ENCODE data around the gene HDDC2. TPM values are rescaled to one million over a fixed set of nuclear protein-coding genes. Genes with fewer than 3 reads are reported as not detected.

Gene HDDC2
- total RNA-seq, 1 experiment from 2014 or later = 69.8 TPM

DNA sequence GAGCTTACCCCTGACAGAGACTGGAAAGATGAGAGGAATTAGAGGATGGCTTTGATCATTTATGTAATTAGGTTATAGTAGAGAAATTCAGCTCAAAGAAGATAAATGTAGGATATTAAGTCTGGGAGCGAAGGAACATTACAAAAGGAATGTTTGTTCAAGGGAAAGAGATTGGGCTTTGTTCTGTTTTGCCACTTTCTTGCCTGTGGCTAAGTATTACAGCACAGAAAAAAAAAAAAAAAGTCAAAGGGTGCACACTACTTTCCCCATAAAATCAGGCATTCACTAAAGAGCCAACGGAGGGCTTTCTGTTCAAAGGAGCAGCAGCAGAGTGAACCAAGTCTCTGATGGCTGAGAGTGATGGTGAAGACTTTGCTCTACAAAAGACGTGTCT lies 5.0 kb upstream of the HDDC2 start:
- H3K4me1 Mint-ChIP-seq = peaks cover 2% of the 10 kb centered on the region
- peaks cover 18% of the 10 kb centered on the region for H3K9me3 Mint-ChIP-seq
- ATAC-seq = no peak
- H3K36me3 Mint-ChIP-seq = peaks cover 4% of the 10 kb centered on the region; the same call in 1 of the 2 replicates
- H3K4me3 Mint-ChIP-seq = no peak overlapping the region
- TF ChIP-seq RELA (CRISPR knock-in tag; IDR thresholded peaks at IDR 0.05; ENCODE audit: borderline replicate concordance) (no peak), ZNF396 (CRISPR knock-in tag; IDR thresholded peaks at IDR 0.05; ENCODE audit: borderline replicate concordance) (no peak), TEAD4 (CRISPR knock-in tag; IDR thresholded peaks at IDR 0.05) (no peak), ZNF416 (CRISPR knock-in tag; IDR thresholded peaks at IDR 0.05) (no peak)
- TF ChIP-seq, protein P1, sequence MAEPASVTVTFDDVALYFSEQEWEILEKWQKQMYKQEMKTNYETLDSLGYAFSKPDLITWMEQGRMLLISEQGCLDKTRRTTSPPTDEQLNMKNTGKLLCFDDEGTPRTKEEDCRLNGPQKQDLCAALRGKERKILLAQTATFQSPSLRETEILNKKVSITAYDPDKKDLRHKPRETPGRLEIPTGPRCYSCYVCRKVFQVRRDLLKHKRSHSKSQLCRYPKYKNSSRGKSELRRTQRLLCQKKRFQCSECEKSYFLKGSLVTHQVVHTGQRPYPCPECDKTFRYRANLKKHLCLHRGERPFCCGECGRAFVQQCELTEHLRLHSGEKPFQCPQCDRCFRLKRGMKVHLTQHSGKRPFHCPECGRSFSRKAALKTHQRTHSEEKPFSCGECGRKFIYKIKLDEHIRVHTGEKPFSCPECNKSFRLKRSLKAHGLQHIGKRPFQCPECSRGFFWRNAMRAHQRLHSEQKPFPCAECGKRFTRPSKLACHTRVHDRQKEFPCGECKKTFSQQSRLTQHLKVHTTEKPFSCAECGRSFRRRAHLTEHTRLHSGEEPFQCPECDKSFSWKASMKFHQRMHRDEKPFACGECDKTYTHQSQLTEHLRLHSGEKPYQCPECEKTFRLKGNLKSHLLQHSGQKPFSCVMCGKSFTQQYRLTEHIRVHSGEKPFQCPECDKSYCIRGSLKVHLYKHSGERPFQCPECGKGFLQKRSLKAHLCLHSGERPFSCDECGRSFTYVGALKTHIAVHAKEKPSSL (CRISPR knock-in tag; conservative IDR thresholded peaks at IDR 0.05) = no peak
- TF ChIP-seq, protein P2, sequence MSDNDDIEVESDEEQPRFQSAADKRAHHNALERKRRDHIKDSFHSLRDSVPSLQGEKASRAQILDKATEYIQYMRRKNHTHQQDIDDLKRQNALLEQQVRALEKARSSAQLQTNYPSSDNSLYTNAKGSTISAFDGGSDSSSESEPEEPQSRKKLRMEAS (CRISPR knock-in tag; IDR thresholded peaks at IDR 0.05) = no peak
- TF ChIP-seq, protein P3, sequence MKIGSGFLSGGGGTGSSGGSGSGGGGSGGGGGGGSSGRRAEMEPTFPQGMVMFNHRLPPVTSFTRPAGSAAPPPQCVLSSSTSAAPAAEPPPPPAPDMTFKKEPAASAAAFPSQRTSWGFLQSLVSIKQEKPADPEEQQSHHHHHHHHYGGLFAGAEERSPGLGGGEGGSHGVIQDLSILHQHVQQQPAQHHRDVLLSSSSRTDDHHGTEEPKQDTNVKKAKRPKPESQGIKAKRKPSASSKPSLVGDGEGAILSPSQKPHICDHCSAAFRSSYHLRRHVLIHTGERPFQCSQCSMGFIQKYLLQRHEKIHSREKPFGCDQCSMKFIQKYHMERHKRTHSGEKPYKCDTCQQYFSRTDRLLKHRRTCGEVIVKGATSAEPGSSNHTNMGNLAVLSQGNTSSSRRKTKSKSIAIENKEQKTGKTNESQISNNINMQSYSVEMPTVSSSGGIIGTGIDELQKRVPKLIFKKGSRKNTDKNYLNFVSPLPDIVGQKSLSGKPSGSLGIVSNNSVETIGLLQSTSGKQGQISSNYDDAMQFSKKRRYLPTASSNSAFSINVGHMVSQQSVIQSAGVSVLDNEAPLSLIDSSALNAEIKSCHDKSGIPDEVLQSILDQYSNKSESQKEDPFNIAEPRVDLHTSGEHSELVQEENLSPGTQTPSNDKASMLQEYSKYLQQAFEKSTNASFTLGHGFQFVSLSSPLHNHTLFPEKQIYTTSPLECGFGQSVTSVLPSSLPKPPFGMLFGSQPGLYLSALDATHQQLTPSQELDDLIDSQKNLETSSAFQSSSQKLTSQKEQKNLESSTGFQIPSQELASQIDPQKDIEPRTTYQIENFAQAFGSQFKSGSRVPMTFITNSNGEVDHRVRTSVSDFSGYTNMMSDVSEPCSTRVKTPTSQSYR (CRISPR knock-in tag; IDR thresholded peaks at IDR 0.05) = no peak
- TF ChIP-seq, protein P4, sequence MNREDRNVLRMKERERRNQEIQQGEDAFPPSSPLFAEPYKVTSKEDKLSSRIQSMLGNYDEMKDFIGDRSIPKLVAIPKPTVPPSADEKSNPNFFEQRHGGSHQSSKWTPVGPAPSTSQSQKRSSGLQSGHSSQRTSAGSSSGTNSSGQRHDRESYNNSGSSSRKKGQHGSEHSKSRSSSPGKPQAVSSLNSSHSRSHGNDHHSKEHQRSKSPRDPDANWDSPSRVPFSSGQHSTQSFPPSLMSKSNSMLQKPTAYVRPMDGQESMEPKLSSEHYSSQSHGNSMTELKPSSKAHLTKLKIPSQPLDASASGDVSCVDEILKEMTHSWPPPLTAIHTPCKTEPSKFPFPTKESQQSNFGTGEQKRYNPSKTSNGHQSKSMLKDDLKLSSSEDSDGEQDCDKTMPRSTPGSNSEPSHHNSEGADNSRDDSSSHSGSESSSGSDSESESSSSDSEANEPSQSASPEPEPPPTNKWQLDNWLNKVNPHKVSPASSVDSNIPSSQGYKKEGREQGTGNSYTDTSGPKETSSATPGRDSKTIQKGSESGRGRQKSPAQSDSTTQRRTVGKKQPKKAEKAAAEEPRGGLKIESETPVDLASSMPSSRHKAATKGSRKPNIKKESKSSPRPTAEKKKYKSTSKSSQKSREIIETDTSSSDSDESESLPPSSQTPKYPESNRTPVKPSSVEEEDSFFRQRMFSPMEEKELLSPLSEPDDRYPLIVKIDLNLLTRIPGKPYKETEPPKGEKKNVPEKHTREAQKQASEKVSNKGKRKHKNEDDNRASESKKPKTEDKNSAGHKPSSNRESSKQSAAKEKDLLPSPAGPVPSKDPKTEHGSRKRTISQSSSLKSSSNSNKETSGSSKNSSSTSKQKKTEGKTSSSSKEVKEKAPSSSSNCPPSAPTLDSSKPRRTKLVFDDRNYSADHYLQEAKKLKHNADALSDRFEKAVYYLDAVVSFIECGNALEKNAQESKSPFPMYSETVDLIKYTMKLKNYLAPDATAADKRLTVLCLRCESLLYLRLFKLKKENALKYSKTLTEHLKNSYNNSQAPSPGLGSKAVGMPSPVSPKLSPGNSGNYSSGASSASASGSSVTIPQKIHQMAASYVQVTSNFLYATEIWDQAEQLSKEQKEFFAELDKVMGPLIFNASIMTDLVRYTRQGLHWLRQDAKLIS (CRISPR knock-in tag; IDR thresholded peaks at IDR 0.05; ENCODE audit: borderline replicate concordance) = no peak
- H3K27me3 Mint-ChIP-seq (ENCODE audit: low read depth) = peaks cover 6% of the 10 kb centered on the region
- H3K27ac Mint-ChIP-seq = no peak overlapping the region
- ChIA-PET POLR2A (interaction anchor here (0.6 kb wide), 1 partner anchor 366 kb away, joined by 3 read pairs; no protein-coding TSS in a partner anchor), CTCF (interaction anchor here (0.9 to 1.2 kb wide), 3 partner anchors 153 to 650 kb away, joined by 3 read pairs; partner anchors contain the start of genes HINT3 and TPD52L1)
- DNase-seq (ENCODE audit: low spot score) = no peak

DNA sequence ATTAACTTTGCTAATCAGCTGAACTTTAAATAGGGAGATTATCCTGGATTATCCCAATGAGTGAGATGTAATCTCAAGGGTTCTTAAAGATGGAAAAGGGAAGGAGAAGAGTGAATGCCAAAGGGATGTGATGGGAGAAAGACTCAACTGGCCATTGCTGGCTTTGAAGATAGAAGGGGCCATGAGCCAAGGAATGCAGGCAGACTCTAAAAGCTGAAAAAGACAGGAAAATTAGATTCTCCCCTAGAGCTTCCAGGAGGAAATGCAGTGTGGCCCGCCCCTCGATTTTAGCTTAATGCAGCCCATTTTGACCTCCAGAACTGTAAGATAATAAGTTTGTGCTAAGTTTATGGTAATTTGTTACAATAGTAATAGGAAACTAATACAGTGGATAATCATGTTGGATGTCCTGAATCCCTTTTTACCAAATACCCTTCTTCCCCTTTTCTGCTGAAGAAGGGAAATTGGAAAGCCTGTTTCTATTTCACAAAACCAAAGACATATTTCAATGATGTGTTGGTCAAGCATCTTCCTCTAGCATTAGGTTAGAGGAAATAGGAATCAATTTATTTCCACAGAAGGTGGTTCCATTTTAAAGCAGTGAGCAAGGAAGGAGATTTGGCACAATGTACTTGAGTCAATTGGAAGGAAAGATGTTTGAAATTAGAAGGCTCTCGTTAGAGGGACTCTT lies 3.3 kb upstream of the HDDC2 start:
- Mint-ChIP-seq H3K27ac (no peak overlapping the region), H3K36me3 (peaks cover 10% of the 10 kb centered on the region; the same call in 1 of the 2 replicates), H3K4me3 (no peak overlapping the region), H3K27me3 (ENCODE audit: low read depth) (peaks cover 6% of the 10 kb centered on the region), H3K4me1 (peaks cover 10% of the 10 kb centered on the region), H3K9me3 (peaks cover 18% of the 10 kb centered on the region)
- ATAC-seq = no peak
- CTCF ChIA-PET = interaction anchor here (1.7 kb wide), 1 partner anchor 487 kb away, joined by 6 read pairs; no protein-coding TSS in a partner anchor
- POLR2A ChIA-PET = interaction anchor here (0.5 kb wide), 1 partner anchor 494 kb away, joined by 4 read pairs; no protein-coding TSS in a partner anchor
- DNase-seq (ENCODE audit: low spot score) = no peak
- no peak for TF ChIP-seq OVOL2 (CRISPR knock-in tag; IDR thresholded peaks at IDR 0.05; ENCODE audit: borderline replicate concordance)
- TF ChIP-seq, protein P5, sequence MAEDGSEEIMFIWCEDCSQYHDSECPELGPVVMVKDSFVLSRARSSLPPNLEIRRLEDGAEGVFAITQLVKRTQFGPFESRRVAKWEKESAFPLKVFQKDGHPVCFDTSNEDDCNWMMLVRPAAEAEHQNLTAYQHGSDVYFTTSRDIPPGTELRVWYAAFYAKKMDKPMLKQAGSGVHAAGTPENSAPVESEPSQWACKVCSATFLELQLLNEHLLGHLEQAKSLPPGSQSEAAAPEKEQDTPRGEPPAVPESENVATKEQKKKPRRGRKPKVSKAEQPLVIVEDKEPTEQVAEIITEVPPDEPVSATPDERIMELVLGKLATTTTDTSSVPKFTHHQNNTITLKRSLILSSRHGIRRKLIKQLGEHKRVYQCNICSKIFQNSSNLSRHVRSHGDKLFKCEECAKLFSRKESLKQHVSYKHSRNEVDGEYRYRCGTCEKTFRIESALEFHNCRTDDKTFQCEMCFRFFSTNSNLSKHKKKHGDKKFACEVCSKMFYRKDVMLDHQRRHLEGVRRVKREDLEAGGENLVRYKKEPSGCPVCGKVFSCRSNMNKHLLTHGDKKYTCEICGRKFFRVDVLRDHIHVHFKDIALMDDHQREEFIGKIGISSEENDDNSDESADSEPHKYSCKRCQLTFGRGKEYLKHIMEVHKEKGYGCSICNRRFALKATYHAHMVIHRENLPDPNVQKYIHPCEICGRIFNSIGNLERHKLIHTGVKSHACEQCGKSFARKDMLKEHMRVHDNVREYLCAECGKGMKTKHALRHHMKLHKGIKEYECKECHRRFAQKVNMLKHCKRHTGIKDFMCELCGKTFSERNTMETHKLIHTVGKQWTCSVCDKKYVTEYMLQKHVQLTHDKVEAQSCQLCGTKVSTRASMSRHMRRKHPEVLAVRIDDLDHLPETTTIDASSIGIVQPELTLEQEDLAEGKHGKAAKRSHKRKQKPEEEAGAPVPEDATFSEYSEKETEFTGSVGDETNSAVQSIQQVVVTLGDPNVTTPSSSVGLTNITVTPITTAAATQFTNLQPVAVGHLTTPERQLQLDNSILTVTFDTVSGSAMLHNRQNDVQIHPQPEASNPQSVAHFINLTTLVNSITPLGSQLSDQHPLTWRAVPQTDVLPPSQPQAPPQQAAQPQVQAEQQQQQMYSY (CRISPR knock-in tag; IDR thresholded peaks at IDR 0.05) = no peak
- TF ChIP-seq, protein P6, sequence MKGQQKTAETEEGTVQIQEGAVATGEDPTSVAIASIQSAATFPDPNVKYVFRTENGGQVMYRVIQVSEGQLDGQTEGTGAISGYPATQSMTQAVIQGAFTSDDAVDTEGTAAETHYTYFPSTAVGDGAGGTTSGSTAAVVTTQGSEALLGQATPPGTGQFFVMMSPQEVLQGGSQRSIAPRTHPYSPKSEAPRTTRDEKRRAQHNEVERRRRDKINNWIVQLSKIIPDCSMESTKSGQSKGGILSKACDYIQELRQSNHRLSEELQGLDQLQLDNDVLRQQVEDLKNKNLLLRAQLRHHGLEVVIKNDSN (CRISPR knock-in tag; IDR thresholded peaks at IDR 0.05) = no peak
- TF ChIP-seq ELF4 (CRISPR knock-in tag; IDR thresholded peaks at IDR 0.05; ENCODE audit: low read depth) = no peak
- TF ChIP-seq, protein P7, sequence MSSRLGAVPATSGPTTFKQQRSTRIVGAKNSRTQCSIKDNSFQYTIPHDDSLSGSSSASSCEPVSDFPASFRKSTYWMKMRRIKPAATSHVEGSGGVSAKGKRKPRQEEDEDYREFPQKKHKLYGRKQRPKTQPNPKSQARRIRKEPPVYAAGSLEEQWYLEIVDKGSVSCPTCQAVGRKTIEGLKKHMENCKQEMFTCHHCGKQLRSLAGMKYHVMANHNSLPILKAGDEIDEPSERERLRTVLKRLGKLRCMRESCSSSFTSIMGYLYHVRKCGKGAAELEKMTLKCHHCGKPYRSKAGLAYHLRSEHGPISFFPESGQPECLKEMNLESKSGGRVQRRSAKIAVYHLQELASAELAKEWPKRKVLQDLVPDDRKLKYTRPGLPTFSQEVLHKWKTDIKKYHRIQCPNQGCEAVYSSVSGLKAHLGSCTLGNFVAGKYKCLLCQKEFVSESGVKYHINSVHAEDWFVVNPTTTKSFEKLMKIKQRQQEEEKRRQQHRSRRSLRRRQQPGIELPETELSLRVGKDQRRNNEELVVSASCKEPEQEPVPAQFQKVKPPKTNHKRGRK (CRISPR knock-in tag; IDR thresholded peaks at IDR 0.05; ENCODE audit: borderline replicate concordance) = no peak
- TF ChIP-seq KAT7 (CRISPR knock-in tag; IDR thresholded peaks at IDR 0.05; ENCODE audit: borderline replicate concordance) = no peak
